Activated CD4-positive, CD25-positive, alpha-beta regulatory T cell (primary cell): ENCODE data around the gene LYZL1.
"Not testable (repeated sequence)": the region's sequence is repeated elsewhere in the genome, so short reads cannot be mapped to it uniquely, and the experiment has no call there.

Experiments
- DNase-seq, 4 experiments: peaks; one replicate each; lab custom pipeline; 2025; lab: John Stamatoyannopoulos, UW

Gene LYZL1

DNA sequence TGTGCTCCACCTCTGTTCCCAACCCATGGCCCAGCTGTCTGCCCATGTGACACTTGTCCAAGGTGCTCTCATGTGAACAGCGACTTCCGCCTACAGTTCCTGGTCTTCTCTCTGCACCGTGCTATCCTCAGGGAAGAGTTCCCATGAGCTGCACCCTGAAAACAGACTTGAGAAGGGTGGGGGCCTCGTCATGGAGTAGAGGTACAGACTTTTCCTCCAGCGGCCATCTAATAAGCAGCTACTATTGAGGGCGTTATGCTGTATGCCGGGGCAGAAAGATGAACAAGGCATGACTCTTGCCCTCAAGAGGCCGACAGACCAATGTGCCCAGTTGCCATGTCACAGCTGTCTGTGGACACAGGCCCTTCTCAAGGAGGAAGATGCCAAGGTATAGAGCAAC is 25.4 kb upstream of the LYZL1 start:
- no peak for DNase-seq

DNA sequence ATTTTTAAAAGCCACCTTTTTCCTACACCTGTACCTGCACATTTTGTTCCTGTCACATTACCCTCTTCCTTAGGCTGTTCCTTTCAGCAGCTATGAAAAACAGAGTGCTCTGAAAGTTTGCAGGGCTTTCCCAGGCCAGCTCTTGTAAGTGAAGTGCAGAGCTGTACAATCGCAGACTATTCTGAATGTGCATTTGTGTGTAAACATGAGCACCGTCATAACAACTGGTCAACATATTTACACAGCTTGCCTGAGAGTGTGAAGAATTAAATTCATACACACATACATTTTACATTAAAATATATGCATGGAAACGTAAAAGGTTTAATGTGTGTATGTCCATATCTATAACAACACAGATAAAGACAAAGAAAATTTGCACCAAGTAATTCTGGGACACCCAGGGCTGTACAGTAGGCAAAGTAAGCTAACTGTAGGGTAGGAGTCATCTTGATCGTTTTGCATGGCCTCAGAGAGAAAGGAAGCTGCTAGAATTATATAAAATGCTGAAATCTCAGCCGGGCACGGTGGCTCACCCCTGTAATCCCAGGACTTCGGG is 23.6 kb upstream of the LYZL1 start:
- DNase-seq = no peak

DNA sequence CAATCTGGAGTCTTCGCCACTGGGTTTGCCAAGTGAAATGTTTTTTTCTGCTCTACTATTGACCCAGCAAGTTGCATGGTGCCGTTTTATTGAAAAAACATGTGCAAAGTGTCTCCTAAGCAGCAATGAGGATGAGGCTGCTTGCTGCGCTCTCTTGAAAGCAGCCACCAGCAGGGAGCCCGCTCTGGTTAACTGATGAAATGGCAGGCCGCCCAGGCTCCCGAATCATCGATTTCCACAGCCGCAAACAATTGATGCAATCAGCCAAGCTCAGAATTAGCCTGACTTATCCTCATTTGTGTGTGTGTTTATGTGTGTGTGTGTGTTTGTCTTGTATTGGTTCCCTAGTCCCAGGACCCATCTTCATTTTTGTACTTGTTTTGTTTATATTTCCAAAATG is 22.2 kb upstream of the LYZL1 start:
- DNase-seq = no peak

DNA sequence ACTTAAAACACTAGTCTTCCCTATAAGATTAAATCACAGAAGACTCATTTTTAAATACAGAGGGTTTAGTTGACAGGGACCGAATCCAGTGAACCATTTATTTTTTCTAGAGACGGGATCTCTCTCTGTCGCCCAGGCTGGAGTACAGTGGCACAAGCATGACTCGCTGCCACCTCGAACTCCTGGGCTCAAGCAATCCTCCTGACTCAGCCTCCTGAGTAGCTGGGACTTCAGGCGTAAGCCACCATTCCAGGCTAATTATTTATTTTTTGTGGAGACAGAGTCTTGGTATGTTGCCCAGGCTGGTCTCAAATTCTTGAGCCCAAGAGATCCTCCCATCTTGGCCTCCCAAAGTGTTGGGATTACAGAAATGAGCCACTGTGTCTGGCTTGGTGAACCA is 20.9 kb upstream of the LYZL1 start:
- DNase-seq = no peak

DNA sequence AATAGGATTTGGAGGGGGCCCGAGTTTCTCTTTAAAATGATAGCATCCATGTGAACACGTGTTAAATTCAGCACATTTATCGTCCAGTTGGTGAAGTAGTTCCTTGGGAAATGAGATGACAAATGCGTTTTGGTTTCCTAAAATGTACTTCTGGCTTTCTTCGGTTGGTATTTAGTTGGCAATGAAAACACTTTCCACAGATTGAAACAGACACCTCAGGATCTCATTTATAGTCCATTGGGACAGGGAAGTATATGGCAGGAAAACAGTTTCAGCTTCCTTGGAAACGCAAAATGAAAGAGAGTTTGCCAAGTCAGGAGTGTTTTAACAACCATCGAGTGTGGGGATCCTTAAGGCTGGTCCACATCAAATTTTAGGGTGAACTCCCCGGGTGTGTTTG is 19.4 kb upstream of the LYZL1 start:
- no peak for DNase-seq

DNA sequence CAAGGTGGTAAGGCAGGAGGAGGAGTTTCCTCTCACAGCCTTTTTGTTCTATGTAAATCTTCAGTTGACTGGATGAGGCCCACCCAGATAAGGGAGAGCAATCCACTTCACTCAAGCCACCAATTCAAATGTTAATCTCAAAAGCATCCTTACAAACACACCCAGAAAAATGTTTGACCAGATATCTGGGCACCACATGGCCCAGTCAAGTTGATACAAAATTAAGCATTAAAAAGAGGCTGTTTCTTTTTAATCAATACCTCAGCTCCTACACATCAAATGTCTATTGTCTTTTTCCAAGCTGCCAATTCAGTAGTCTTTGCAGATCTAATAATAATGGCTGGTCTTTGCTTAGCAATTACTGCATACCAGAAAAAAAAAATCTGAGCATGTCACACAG is 18.0 kb upstream of the LYZL1 start:
- DNase-seq = no peak

DNA sequence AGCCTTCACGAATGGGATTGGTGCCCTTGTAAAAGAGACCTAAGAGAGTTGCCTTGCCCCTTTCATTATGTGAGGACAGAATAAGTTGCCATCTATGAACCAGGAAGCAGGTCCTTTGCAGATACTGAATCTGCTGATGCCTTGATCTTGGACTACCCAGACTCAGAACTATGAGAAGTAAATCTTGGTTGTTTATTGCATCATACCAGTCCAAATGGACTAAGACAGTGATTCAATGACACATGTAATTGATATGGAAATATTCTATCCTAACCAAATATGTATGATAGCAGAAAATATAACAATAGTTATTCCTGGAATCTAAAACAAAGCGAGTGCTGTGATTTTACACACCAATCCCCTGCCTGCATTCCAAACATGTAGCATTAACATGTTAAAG is 17.0 kb upstream of the LYZL1 start:
- no peak for DNase-seq

DNA sequence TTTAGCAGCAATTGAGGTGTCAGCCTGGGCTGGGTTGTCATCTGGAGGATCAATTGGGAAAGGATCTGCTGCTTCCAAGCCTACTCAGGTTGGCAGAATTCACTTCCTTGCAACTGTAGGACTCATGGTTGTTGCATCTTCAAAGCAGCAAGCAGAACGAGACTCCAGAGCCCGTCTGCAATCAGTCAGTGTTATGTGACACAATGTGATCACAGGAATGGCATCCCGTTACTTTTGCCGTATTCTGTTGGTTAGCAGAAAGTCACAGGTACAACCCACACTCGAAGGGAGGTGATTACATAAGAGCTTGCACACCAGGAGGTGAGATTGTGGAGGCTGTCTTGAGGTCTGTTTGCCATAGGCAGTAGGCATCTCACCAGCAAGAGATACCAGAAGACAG is 15.4 kb upstream of the LYZL1 start:
- no peak for DNase-seq

DNA sequence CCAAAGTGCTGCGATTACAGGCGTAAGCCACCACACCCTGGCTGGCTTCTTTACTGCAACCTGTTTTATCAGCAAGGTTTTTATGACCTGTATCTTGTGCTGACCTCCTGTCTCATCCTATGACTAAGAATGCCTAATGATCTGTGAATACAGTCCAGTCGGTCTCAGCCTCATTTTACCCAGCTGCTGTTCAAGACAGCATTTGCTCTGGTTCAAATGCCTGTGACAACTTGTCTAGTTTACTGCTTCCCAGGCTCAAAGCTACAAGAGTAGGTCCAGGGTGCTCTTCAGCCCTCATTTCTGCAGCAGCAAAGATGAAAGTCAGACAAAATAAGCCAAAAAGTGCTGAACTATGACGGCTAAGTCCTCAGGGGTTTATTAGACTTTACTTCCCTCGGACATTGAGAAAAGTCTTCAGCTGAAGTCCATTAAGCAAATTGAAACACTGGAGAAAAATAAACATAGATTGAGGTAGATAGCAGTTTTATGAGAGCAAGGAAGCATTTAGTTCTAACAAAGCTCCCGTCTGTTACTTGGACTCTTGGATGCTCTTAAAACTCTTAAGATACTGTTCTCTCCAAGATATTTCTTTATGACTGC is 12.5 kb upstream of the LYZL1 start:
- no peak for DNase-seq

DNA sequence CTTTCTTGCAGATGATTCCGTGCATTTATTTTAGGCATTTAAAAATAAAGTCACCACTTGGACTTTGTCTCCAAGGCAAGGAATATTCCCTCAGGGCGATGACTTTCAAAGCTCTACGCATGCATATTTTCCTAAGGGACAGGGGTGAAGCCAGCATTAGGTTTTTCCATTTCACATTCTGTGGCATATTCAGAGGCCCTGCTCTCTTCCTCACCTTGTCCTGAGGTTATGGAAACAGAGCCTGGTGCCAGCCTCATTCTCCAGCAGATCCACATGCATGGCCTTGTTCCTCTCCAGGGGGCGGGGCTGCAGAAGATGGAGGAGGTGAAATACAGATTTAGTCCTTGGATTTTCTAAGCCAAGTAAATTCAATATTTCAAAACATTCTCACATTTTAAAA is 11.6 kb upstream of the LYZL1 start:
- DNase-seq = no peak

DNA sequence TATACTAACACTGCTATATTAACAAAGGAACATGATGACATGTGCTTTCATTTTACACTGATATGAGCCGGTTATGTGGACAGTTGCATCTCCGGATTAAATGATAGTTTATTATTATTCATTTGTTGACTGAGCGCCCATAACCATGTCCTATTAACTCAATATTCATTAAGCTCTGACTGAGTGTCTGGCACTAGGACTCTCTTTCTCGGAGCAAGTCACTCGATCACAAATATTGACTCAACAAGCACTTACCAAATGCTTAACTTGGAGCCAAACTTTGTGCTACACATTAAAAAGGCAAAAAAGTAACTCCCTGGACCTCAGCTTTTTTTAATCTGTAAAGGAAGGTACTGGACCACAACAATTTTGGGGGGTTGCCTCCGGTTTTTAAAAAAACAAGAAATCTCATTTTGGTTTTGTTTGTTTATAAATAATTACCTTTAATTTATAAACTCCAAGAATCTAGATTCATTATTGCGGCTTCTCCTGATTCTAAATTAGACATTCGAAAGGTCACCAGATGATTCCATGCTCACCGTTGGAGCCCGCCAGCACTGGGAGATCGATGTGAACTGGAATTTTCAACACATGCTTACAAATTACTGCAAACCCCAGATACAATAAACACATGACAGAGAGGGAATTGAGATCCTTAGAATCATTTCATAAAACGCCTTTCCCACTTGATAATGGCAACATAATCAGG is 8.9 kb upstream of the LYZL1 start:
- no peak for DNase-seq

DNA sequence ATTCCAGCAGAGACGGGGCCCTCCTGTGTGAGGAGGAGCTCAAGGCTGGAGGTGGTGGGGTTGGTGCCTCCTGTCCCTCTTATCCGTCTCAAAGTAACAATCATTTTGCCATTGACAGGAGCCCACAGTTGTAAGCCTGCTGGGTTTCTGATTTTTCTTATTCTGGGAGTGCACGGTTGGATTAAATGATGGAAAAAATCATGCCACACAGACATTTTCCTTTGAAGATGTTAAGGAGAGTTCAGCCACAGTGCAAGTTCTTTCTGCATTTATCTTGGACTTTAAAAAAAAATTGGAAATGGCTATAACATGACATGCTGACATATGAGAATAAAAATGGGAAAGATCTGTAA is 8.4 kb upstream of the LYZL1 start:
- no peak for DNase-seq

DNA sequence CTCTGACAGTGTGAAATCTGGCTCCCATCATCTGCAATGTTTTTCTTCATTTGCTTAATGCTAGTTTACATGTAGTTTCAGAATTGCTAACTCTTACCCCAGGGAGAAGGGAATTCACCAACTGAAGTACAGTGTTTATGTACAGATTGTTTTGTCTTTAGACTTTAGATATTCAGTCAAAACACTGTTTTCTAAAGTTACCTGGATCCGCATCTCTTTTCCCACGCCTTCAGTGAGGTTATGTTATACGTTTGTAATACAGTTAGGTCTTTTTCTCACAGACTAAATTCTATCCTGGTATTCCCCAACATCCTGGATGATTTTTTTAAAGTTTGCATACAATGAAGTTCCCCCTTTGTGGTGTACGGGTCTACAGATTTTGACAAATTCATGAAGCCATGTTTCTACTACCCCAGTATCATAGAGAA is 3.2 kb upstream of the LYZL1 start:
- no peak for DNase-seq

DNA sequence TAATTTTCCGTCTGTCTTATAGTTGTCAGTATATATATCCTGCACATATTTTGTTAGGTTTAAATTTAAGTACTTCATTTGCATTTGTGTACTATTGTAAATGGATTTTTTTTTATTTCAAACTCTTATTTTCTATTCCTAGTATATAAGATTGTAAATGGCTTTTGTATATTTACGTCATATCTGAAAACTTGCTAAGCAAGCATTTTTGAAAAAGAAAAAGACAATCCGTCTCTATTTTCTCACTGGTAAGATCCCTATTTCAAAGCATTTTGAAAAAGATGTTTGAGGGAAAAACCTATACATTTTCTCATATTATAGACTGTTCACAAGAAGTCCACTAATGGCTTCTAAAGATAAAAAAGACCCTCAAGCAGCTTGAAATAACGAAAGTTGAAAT is 1.2 kb upstream of the LYZL1 start:
- no peak for DNase-seq

DNA sequence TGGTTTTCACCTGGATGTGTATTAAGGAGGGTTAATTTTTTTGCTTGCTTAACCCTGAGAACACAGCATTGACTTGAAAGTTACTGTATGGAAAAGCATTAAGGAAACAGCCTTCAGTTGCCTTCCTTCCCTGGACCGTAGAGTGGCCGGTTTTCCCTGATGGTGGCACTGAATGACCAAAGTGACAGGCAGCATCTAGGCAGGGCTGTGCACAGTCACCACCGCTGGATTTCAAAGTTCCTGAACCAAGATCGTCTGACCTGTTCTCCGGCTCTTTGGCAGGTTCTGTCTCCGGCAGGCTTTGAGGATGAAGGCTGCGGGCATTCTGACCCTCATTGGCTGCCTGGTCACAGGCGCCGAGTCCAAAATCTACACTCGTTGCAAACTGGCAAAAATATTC is 2.7 kb downstream of the LYZL1 start:
- not testable (repeated sequence) for DNase-seq

DNA sequence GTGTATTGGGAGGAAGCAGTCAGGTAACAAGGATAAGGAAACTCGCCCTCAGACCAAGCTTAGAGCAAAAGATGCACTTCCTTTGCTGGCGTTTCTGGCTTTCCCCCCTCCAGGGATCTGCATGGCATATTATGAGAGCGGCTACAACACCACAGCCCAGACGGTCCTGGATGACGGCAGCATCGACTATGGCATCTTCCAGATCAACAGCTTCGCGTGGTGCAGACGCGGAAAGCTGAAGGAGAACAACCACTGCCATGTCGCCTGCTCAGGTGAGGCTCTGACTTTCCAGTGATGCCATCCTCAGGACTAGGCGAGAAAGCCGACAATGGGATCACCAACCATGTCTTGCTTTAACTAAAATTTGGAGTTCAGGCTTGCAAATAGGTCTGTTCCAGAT is 3.5 kb downstream of the LYZL1 start:
- not testable (repeated sequence) for DNase-seq

DNA sequence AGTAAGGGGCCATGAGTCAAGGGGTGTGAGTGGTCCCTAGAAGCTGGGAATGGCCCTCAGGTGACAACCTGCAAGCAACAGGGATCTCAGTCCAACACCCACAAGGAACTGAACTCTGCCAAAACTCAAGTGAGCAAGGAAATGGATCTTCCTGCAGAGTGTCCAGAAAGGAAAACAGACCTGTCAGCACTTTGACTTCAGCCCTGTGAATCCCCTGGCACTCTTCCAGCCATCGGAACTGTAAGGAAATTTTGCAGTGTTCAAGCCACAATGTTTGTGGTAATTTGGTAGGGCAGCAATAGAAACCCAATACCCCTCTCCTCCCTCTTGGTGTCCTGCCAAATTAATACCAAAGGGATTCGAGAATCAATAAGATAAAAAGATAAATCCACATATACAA is 6.9 kb downstream of the LYZL1 start:
- DNase-seq = no peak

DNA sequence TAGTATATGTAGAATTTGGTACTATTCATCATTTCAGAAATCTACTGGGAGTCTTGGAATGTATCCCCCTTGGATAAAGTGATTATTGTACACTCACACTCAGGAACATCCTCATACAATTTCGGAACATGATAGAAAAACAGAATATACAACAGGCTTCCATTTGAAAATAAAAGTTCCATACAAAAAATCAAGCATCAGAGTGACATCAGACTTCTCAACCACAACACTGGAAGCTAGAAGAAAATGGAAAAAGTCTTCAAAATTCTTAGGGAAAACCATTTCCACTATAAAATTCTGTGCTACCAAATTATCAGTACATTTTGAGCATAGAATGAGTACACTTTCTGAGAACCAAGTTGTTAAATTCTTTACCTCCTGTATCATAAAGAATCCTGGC is 8.8 kb downstream of the LYZL1 start:
- DNase-seq = no peak

DNA sequence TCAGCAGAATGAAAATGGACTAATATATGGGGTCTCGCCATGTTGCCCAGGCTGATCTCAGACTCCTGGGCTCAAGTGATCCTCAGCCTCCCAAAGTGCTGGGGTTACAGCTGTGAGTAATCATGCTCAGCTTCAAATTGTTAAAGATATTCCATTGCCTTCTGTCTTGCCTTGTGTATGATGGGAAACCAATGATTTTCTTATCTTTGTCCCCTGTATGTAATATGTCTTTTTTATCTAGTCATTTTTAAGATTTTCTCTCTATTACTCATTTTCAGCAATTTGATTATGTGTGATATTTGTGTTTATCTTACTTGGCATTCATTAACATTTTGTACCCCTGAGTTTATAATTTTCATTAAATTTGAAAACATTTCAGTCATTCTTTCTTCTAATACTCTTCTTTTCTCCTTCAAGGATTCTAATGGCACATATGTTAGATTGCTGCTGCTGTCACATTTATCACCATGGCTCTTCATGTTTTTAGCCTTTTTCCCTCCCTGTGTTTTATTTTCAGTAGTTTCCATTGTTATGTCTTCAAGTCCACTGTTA is 12.6 kb downstream of the LYZL1 start:
- no peak for DNase-seq

DNA sequence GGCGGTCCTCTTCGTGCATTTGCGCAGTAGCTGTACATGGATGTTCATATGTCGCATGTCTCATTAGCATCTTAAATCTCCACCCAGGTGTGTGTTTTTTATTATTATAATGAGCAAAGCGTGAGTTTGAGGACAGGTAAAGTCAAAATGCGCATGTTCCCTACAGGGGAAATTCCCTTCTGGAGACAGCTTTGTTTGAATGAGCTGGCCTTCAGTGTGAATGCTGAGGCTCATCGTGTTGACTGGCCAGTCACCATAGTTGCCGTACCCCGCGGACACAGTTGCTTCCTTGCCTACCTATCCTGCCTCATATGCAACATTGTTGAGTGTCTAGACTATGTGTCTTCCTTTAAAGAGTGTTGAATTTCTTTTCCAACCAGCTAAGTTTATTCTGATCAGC is 13.6 kb downstream of the LYZL1 start:
- DNase-seq = no peak

DNA sequence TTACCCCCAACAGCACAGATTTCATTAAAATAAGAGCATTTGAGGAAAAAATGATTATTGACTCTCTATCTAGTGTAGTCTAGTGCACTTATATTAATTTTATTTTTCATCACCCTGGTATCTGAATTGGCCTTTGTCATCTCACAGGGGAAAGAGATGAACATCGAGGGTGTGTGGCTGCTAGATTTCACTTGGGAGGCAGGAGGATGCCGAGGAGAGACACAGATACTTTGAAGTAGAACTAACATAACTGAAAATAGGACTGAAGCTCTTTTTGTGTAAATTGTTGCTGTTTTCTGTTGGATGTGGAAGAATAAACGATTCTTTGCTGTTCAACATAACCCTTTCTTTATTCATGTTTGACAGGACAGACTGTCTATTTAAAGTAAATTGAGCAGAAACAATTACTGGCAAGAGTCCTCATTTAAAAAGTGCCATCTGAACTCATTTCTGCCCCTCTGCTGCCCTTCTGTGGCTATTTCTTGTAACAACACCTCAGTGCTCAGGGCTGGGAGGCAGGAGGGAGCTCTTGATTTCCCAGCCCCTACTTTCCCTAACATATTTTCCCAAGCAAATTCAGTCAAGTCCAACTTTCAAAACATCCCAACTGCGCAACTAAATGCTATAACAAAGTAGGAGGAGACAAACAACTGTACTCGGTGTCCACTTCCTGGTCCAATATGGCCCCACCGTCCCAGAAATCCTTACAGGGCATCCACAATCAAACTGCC is 15.6 kb downstream of the LYZL1 start:
- DNase-seq = no peak

DNA sequence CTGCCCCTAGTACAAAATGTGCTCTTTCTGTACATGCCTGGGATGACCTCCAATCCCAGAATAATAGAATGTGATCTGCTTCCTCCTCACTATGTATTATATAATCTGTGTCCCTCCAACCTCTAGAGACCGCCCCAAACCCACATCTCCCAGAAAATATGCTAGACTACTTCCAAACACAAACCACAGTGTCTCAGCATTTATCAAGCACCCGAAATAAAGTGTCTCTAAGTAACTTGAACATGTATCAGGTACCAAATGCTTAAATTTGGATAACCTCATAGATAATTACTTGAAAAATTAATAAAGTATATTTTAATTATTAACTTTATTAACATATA is 16.1 kb downstream of the LYZL1 start:
- DNase-seq = no peak

DNA sequence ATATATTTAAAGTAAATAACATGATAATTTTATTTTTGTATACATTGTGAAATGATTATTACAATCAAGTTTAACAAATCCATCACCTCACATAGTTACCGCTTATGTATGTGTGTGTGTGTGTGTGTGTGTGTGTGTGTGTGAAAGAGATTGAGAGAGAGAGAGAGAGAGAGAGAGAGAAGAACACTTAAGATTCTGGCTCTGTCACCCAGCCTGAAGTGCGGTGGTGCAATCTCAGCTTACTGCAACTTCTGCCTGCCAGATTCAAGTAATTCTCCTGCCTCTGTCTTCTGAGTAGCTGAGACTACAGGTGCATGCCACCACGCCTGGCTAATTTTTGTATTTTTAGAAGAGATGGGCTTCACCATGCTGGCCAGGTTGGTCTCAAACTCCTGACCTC is 17.8 kb downstream of the LYZL1 start:
- DNase-seq = no peak
